IPS DF 4.7 (cell line): Measurements from ENCODE around the gene NIPAL4.

Experiments
- DNase-seq: peaks from one replicate; pipeline ENCODE4 v3.0.0-alpha.2; 2013; ENCODE audit warnings: low spot score; ENCODE audit errors: extremely low read depth

NIPAL4 gene

DNA sequence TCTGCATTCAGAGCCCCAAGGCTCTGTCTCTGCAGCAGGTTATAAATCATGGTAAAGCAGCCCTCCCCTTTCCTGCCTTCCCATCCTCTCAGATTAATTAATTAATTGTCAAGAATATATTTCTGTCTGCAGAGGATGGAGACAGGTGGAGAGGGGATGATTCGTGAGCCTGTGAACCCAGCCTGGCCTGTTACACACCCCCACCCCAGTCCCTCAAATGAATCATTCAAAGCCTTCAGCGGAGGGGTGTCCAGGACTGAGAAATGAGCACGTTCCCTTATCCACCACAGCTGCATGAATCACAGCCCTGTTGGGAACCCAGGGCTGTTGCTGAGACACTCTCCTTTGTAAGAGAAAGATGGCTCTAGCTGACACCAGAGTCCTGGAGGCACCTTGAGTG lies 56.0 kb downstream of the NIPAL4 start:
- DNase-seq: no peak

DNA sequence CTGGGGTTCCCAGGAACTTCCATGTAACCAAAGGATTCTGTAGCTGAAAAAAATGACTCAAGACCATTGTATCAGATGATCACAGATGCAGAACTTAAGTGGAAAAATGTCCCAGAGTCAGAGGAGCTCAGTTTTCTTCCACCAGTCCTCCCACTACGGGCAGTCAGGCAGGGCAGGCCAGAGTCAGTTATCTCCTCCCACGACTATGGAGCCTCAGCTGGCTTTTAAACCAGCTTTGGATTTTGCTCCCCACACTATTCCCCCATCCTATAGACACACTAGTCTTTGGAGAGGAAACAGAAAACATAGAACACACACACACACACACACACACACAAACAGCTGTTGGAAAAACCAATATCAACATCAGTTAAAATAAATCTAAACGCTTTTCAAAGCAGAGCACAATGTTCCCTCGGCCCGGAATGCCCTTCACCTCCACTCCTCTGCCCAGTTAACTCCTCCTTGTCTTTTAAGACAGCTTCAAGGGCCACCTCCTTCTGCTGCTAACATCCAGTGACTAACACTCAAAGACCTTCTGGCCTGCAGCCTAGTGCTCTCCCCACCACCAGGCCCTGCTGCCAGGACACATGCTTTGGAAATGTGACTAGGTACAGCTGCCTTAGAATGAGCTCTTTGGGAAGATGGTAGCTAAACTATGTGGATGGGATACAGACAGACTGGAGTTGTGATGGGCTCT lies 56.8 kb downstream of the NIPAL4 start:
- no peak for DNase-seq

DNA sequence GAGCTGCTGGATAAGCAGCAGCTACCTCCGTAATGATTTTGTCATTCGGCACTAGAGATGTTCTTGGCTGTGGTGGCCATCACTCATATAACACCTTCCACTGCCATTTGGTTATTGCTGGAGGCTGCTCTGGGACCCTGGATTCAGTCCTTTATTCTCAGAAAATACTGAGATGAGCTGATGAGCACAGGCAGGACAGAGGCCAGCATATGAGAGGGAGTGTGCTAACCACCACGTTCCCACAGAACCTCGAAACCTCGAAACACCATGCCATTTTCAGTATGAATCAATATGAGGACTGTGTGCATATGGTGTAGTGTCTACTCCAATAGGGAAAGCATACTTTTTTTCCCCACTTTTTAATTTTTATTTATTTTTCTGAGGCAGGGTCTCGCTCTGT lies 59.0 kb downstream of the NIPAL4 start:
- DNase-seq: no peak

DNA sequence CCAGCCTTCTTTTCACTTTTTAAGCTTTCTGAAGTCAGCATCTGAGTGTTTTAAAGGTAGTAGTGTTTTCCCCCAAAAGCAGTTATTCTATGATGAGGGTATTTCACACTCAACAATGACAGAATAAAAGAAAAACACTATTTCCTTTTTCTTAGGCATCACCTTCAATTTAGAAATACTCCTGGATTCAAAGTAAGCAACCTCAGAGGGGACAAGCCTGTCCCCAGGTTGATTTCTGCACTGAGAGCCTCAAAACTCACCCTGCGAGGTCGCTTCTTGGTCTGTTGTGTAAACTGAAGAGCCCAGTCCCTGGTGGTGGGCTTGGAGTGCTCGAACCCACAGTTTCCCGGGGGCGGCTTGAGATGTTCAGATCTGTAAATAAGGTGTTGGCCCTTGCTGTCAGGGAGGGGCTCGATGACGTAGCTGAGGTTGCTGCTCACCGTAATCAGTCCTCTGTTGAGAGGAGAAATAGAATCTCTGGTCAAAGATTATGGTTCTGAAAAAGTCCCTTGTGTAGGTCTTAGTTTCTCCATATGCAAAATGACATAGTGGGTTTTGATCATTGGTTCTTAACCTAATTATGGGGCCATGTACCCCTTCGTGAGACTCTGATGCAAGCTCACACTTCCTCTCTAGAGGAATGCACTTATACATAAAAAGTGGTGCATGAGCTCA lies 59.7 kb downstream of the NIPAL4 start:
- no peak for DNase-seq

DNA sequence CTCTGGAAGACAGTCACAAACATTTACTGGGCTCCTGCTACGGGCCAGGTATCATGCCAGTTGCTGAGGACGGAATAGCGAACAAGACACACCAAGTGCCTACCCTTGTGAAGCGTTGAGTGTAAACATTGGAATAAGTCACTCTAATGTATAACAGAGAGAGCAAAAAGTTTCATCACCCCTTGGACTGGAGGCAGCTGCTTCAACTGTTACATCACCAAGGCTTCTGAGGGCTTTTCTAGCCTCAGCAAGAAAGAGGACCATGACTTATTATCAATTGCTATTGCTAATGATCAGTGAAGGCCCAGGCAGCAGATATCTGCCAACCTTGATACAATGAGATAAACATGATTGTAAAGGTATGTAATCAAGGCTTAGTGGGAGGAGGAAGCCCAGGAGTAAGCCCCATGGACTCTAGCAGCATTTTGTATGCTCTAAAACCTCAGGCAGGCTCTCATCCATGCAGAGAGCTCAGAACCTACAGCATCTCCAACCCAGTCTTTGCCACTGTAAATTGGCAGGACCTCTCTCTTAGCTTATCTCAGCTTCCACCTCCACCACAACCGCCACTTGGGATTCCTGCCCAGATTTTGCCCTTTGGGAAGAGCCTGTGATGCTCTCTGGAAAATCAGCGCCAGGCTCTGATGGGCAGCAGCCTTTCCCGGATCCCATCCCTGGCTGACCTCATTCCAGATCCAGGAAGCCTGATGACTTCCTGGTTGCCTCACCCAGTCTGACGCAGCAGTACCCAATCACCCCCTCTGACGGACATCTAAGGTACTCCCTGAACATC lies 61.1 kb downstream of the NIPAL4 start:
- no peak for DNase-seq

DNA sequence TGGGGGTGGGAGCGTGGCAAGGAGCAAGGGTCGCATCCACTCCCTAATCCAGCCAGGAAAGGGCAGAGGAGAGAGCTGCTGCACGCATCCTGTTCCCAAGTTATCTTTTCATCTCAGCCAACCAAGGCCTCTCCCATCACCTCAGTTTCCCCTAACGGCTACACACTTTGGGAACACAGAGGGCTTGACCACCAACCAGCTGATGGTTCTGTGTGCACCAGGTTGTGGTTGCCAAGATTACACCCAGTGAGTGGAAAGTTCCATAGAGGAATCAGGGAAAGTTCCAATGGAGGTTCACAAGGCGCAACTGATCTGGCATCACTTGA lies 61.7 kb downstream of the NIPAL4 start:
- no peak for DNase-seq

DNA sequence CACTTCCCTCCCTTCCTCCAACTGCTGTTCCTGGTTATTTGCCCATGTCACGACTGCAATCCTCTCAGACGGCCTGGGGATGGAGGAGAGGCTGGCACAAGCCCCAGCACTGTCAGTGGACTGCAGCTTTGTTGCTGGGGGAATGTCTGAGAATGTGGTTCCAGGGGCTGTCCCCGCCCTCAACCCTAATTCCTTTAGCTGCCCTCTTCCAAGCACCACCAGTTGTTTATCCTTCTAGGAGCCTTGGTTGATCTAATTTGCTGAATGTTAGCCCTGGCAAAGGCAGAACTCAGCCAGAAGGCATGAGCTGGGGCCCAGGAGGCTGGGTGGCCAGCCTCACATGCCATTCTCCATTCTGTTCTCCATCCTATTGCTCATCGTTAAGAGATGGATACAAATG lies 64.0 kb downstream of the NIPAL4 start:
- DNase-seq: no peak
